ENCODE results near the gene RNASEH2A. TPM values are rescaled to one million over a fixed set of nuclear protein-coding genes. Genes with fewer than 3 reads are reported as not detected.
A peak's percentile ranks its signal among the peaks of the same experiment; 100 is the strongest.

RNASEH2A gene
- total and polyA plus RNA-seq, 2 of the 13 experiments (the other 11 are each of a cell fraction or from before 2014, with no cell fraction given), result 25.1 to 35.8 TPM

DNA sequence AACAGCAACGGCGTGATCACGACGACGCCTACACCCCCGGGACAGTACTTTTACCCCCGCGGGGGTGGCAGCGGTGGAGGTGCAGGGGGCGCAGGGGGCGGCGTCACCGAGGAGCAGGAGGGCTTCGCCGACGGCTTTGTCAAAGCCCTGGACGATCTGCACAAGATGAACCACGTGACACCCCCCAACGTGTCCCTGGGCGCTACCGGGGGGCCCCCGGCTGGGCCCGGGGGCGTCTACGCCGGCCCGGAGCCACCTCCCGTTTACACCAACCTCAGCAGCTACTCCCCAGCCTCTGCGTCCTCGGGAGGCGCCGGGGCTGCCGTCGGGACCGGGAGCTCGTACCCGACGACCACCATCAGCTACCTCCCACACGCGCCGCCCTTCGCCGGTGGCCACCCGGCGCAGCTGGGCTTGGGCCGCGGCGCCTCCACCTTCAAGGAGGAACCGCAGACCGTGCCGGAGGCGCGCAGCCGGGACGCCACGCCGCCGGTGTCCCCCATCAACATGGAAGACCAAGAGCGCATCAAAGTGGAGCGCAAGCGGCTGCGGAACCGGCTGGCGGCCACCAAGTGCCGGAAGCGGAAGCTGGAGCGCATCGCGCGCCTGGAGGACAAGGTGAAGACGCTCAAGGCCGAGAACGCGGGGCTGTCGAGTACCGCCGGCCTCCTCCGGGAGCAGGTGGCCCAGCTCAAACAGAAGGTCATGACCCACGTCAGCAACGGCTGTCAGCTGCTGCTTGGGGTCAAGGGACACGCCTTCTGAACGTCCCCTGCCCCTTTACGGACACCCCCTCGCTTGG lies 14.1 kb upstream of the RNASEH2A start (continued):
- TF ChIP-seq, protein P1, sequence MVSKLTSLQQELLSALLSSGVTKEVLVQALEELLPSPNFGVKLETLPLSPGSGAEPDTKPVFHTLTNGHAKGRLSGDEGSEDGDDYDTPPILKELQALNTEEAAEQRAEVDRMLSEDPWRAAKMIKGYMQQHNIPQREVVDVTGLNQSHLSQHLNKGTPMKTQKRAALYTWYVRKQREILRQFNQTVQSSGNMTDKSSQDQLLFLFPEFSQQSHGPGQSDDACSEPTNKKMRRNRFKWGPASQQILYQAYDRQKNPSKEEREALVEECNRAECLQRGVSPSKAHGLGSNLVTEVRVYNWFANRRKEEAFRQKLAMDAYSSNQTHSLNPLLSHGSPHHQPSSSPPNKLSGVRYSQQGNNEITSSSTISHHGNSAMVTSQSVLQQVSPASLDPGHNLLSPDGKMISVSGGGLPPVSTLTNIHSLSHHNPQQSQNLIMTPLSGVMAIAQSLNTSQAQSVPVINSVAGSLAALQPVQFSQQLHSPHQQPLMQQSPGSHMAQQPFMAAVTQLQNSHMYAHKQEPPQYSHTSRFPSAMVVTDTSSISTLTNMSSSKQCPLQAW (CRISPR knock-in tag; IDR thresholded peaks at IDR 0.05), result no peak
- no peak for TF ChIP-seq ZBTB8A (CRISPR knock-in tag; IDR thresholded peaks at IDR 0.05; ENCODE audit: borderline replicate concordance, low read depth)
- TF ChIP-seq HNRNPK (IDR thresholded peaks at IDR 0.05; ENCODE audit: low read depth, low read length, poor library complexity, severe bottlenecking), result no peak
- TF ChIP-seq KLF16 (CRISPR knock-in tag; IDR thresholded peaks at IDR 0.05), result no peak
- TF ChIP-seq ZKSCAN8 (CRISPR knock-in tag; IDR thresholded peaks at IDR 0.05; ENCODE audit: borderline replicate concordance), result no peak; the same call in 1 of the 2 replicates
- no peak for TF ChIP-seq NPAS2 (CRISPR knock-in tag; IDR thresholded peaks at IDR 0.05; ENCODE audit: borderline replicate concordance)
- no peak for TF ChIP-seq HMGA1 (CRISPR knock-in tag; conservative IDR thresholded peaks at IDR 0.05)
- TF ChIP-seq SP140L (CRISPR knock-in tag; IDR thresholded peaks at IDR 0.05; ENCODE audit: borderline replicate concordance), result no peak
- TF ChIP-seq, protein P2, sequence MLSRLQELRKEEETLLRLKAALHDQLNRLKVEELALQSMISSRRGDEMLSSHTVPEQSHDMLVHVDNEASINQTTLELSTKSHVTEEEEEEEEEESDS (CRISPR knock-in tag; IDR thresholded peaks at IDR 0.05; ENCODE audit: borderline replicate concordance), result no peak
- TF ChIP-seq, protein P3, sequence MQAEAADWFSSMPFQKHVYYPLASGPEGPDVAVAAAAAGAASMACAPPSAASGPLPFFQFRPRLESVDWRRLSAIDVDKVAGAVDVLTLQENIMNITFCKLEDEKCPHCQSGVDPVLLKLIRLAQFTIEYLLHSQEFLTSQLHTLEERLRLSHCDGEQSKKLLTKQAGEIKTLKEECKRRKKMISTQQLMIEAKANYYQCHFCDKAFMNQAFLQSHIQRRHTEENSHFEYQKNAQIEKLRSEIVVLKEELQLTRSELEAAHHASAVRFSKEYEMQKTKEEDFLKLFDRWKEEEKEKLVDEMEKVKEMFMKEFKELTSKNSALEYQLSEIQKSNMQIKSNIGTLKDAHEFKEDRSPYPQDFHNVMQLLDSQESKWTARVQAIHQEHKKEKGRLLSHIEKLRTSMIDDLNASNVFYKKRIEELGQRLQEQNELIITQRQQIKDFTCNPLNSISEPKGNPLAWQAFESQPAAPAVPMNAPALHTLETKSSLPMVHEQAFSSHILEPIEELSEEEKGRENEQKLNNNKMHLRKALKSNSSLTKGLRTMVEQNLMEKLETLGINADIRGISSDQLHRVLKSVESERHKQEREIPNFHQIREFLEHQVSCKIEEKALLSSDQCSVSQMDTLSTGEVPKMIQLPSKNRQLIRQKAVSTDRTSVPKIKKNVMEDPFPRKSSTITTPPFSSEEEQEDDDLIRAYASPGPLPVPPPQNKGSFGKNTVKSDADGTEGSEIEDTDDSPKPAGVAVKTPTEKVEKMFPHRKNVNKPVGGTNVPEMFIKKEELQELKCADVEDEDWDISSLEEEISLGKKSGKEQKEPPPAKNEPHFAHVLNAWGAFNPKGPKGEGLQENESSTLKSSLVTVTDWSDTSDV (CRISPR knock-in tag; IDR thresholded peaks at IDR 0.05), result 0 out of 2 replicates have a peak, but pooled peaks have one; percentile 46
- no peak for TF ChIP-seq ZNF713 (CRISPR knock-in tag; IDR thresholded peaks at IDR 0.05)
- TF ChIP-seq HOXA9 (CRISPR knock-in tag; IDR thresholded peaks at IDR 0.05; ENCODE audit: borderline replicate concordance), result no peak
- no peak for TF ChIP-seq ZNF850 (CRISPR knock-in tag; conservative IDR thresholded peaks at IDR 0.05)
- TF ChIP-seq KLF13 (CRISPR knock-in tag; IDR thresholded peaks at IDR 0.05), result no peak
- TF ChIP-seq TOE1 (CRISPR knock-in tag; IDR thresholded peaks at IDR 0.05), result no peak
- TF ChIP-seq ZNF570 (CRISPR knock-in tag; IDR thresholded peaks at IDR 0.05; ENCODE audit: borderline replicate concordance), result no peak
- TF ChIP-seq SPEN (CRISPR knock-in tag; IDR thresholded peaks at IDR 0.05; ENCODE audit: low read depth), result peak; percentile 69
- no peak for TF ChIP-seq ZNF569 (CRISPR knock-in tag; IDR thresholded peaks at IDR 0.05; ENCODE audit: borderline replicate concordance)
- TF ChIP-seq, protein P4, sequence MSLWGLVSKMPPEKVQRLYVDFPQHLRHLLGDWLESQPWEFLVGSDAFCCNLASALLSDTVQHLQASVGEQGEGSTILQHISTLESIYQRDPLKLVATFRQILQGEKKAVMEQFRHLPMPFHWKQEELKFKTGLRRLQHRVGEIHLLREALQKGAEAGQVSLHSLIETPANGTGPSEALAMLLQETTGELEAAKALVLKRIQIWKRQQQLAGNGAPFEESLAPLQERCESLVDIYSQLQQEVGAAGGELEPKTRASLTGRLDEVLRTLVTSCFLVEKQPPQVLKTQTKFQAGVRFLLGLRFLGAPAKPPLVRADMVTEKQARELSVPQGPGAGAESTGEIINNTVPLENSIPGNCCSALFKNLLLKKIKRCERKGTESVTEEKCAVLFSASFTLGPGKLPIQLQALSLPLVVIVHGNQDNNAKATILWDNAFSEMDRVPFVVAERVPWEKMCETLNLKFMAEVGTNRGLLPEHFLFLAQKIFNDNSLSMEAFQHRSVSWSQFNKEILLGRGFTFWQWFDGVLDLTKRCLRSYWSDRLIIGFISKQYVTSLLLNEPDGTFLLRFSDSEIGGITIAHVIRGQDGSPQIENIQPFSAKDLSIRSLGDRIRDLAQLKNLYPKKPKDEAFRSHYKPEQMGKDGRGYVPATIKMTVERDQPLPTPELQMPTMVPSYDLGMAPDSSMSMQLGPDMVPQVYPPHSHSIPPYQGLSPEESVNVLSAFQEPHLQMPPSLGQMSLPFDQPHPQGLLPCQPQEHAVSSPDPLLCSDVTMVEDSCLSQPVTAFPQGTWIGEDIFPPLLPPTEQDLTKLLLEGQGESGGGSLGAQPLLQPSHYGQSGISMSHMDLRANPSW (CRISPR knock-in tag; IDR thresholded peaks at IDR 0.05; ENCODE audit: borderline replicate concordance), result no peak
